ENCODE measurements around the gene TSR3. TPM values are rescaled to one million over a fixed set of nuclear protein-coding genes. Genes with fewer than 3 reads are reported as not detected.

The TSR3 gene
- total RNA-seq, 1 experiment from 2014 or later = 52.7 TPM

DNA sequence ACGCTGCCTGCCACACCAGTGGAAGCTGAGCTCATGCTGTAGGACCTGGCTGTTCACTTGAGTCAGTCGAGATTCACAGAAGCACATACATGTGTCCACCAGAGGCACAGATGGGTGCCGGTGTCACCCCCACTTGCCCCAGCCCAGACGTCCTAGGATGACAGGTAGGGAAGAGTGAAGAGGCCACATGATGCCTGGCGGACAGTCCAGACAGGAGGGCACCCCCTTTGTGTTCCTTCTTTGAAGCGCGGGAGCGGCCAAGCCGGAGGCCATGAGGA is 33.5 kb downstream of the TSR3 start (continued):
- TF ChIP-seq, protein P1, sequence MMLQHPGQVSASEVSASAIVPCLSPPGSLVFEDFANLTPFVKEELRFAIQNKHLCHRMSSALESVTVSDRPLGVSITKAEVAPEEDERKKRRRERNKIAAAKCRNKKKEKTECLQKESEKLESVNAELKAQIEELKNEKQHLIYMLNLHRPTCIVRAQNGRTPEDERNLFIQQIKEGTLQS (IDR thresholded peaks at IDR 0.05) = no peak
- TF ChIP-seq SIN3A (IDR thresholded peaks at IDR 0.05; ENCODE audit: low read depth) (no peak), YY1 (IDR thresholded peaks at IDR 0.05; ENCODE audit: extremely low read depth, insufficient replicate concordance, low read depth, low read length) (no peak), RAD21 (IDR thresholded peaks at IDR 0.05; ENCODE audit: low read depth) (no peak), JUND (IDR thresholded peaks at IDR 0.05) (no peak), SP1 (IDR thresholded peaks at IDR 0.05; ENCODE audit: low read depth) (no peak)
- TF ChIP-seq, protein P2, sequence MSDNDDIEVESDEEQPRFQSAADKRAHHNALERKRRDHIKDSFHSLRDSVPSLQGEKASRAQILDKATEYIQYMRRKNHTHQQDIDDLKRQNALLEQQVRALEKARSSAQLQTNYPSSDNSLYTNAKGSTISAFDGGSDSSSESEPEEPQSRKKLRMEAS (IDR thresholded peaks at IDR 0.05) = no peak

DNA sequence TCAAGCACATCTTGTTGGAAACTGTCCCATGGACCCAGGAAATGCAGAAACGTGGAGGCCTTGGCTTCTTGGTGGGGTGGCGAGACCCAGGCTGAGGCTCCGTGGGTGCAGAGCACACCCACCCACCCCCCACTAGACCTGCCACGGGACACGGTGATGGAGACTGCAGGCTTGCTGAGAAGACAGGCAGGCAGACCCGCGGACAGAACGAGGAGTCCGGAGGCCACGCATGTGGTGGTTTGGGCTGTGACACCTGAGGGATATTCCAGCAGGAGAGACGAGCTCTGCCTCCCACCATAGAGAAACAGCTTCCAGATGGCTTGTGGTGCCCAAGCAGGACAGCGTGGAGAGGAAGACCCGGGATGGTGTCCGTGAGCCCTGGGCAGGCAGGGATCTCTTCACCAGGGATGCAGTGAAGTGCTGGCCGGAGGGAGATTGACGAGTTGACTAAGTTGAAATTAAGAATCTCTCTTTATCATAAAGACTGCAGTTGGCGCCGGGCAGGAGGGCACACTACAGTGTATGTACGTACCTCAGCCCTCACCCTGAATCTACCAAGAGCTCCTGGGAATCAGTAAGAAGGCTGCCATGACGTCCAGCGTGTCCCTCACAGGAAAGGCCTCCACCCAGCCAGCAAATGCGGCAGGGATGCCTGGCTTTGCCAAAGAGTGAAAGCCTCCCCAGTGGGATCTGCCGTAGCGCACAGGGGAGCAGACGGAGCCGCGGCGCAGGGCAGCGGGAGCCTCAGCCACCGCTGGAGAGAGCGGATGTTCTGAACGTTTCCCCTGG is 34.0 kb downstream of the TSR3 start:
- no peak for TF ChIP-seq POLR2A (IDR thresholded peaks at IDR 0.05; ENCODE audit: borderline replicate concordance, extremely low read depth, insufficient read depth, insufficient read length)
- TF ChIP-seq, protein P3, sequence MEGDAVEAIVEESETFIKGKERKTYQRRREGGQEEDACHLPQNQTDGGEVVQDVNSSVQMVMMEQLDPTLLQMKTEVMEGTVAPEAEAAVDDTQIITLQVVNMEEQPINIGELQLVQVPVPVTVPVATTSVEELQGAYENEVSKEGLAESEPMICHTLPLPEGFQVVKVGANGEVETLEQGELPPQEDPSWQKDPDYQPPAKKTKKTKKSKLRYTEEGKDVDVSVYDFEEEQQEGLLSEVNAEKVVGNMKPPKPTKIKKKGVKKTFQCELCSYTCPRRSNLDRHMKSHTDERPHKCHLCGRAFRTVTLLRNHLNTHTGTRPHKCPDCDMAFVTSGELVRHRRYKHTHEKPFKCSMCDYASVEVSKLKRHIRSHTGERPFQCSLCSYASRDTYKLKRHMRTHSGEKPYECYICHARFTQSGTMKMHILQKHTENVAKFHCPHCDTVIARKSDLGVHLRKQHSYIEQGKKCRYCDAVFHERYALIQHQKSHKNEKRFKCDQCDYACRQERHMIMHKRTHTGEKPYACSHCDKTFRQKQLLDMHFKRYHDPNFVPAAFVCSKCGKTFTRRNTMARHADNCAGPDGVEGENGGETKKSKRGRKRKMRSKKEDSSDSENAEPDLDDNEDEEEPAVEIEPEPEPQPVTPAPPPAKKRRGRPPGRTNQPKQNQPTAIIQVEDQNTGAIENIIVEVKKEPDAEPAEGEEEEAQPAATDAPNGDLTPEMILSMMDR (IDR thresholded peaks at IDR 0.05 in 2 of 3, conservative IDR thresholded peaks at IDR 0.05 in 1 of 3; ENCODE audit: borderline replicate concordance in 1 of 3, insufficient read depth in 1 of 3, low read depth in 2 of 3, low read length in 2 of 3) = no peak
- TF ChIP-seq ZNF274 (IDR thresholded peaks at IDR 0.05; ENCODE audit: low read depth, low read length) = no peak
- no peak for TF ChIP-seq EGR1 (IDR thresholded peaks at IDR 0.05; ENCODE audit: low read depth)
- TF ChIP-seq SIN3A (IDR thresholded peaks at IDR 0.05; ENCODE audit: low read depth) = no peak
- no peak for TF ChIP-seq EZH2phosphoT487 (IDR thresholded peaks at IDR 0.05; ENCODE audit: borderline replicate concordance)
- no peak for TF ChIP-seq SRF (IDR thresholded peaks at IDR 0.05; ENCODE audit: low read depth)
- TF ChIP-seq YY1 (IDR thresholded peaks at IDR 0.05; ENCODE audit: extremely low read depth, insufficient replicate concordance, low read depth, low read length) = no peak
- no peak for TF ChIP-seq FOSL1 (IDR thresholded peaks at IDR 0.05; ENCODE audit: low read depth)
- TF ChIP-seq CBX3 (IDR thresholded peaks at IDR 0.05; ENCODE audit: low read depth) = no peak
- TF ChIP-seq, protein P4, sequence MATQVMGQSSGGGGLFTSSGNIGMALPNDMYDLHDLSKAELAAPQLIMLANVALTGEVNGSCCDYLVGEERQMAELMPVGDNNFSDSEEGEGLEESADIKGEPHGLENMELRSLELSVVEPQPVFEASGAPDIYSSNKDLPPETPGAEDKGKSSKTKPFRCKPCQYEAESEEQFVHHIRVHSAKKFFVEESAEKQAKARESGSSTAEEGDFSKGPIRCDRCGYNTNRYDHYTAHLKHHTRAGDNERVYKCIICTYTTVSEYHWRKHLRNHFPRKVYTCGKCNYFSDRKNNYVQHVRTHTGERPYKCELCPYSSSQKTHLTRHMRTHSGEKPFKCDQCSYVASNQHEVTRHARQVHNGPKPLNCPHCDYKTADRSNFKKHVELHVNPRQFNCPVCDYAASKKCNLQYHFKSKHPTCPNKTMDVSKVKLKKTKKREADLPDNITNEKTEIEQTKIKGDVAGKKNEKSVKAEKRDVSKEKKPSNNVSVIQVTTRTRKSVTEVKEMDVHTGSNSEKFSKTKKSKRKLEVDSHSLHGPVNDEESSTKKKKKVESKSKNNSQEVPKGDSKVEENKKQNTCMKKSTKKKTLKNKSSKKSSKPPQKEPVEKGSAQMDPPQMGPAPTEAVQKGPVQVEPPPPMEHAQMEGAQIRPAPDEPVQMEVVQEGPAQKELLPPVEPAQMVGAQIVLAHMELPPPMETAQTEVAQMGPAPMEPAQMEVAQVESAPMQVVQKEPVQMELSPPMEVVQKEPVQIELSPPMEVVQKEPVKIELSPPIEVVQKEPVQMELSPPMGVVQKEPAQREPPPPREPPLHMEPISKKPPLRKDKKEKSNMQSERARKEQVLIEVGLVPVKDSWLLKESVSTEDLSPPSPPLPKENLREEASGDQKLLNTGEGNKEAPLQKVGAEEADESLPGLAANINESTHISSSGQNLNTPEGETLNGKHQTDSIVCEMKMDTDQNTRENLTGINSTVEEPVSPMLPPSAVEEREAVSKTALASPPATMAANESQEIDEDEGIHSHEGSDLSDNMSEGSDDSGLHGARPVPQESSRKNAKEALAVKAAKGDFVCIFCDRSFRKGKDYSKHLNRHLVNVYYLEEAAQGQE (IDR thresholded peaks at IDR 0.05; ENCODE audit: low read depth) = no peak
- no peak for TF ChIP-seq RAD21 (IDR thresholded peaks at IDR 0.05; ENCODE audit: low read depth)
- H3K27me3 ChIP-seq (ENCODE audit: insufficient read depth, low read length) = no peaks in the 10 kb centered on the region
- no peak overlapping the region for H3K4me3 ChIP-seq (replicated peaks in 1 of 2; ENCODE audit: low read depth in 1 of 2, low read length in 2 of 2)
- ATAC-seq = no peak
- no peaks in the 10 kb centered on the region for H3K9me2 ChIP-seq (ENCODE audit: insufficient read depth)
- H3K4me1 ChIP-seq (ENCODE audit: control insufficient read depth in 1 of 2, insufficient read depth in 2 of 2, low read length in 2 of 2) = no peaks in the 10 kb centered on the region
- peaks cover 54 to 72% of the 10 kb centered on the region in 2 experiments for H3K36me3 ChIP-seq (ENCODE audit: control insufficient read depth in 1 of 2, insufficient read depth in 2 of 2, low read length in 2 of 2)
- RAD21 ChIA-PET (ENCODE audit: low non-redundant PET in 1 of 2, low total read pairs in 2 of 2, uncharacterized antibody in 2 of 2, unreplicated experiment in 2 of 2) = no interaction called here
- H3K4me2 ChIP-seq (ENCODE audit: low read length) = no peak overlapping the region
- no peak overlapping the region for H3K27ac ChIP-seq (ENCODE audit: low read depth, low read length)
- H3K9ac ChIP-seq (ENCODE audit: low read length) = no peak overlapping the region
- BruUV-seq (replicated peaks) = no TSS peak
- H4K20me1 ChIP-seq (ENCODE audit: insufficient read depth) = peaks cover 4% of the 10 kb centered on the region; the same call in 1 of the 2 replicates
- CTCF ChIA-PET = no interaction called here
- H3K79me2 ChIP-seq (ENCODE audit: insufficient read depth, low read length) = peaks cover 75% of the 10 kb centered on the region
- DNase-seq (ENCODE audit: low read depth, low spot score) = no peak
- intact Hi-C loops (cut with micrococcal nuclease) = no loop called here
- H2AFZ ChIP-seq (ENCODE audit: low read depth, low read length, poor library complexity, severe bottlenecking) = no peak overlapping the region
- H3K9me3 ChIP-seq (ENCODE audit: control insufficient read depth in 1 of 2, insufficient read depth in 1 of 2, low read depth in 1 of 2, low read length in 2 of 2) = no peaks in the 10 kb centered on the region
- POLR2A ChIA-PET = no interaction called here
